Smooth muscle cell (in vitro differentiated cells): ENCODE results near the gene AKT3. TPM values are rescaled to one million over a fixed set of nuclear protein-coding genes. Genes with fewer than 3 reads are reported as not detected.

Experiments used
- DNase-seq: peaks from one replicate; lab custom pipeline; 2025; ENCODE audit not compliant: unreplicated experiment; lab: John Stamatoyannopoulos, UW
- H2AFZ ChIP-seq: fragments of 200-600 bp; sonication (generic); 2 replicates; pipeline ENCODE4 v1.6.0; 2016; ENCODE audit warnings: antibody characterized with exemption, low read depth, mild to moderate bottlenecking
- H3F3A ChIP-seq: fragments of 200-600 bp; sonication (generic); 2 replicates; pipeline ENCODE4 v1.6.0; 2017; ENCODE audit warnings: antibody characterized with exemption, low read depth
- H3K27ac ChIP-seq: fragments of 200-600 bp; sonication (generic); 2 replicates; pipeline ENCODE4 v1.5.1; 2016; ENCODE audit warnings: low read depth, mild to moderate bottlenecking
- H3K27me3 ChIP-seq: fragments of 200-600 bp; sonication (generic); 2 replicates; pipeline ENCODE4 v1.6.1; 2016; ENCODE audit warnings: low read depth, mild to moderate bottlenecking
- H3K36me3 ChIP-seq: fragments of 200-600 bp; sonication (generic); 2 replicates; pipeline ENCODE4 v1.5.1; 2016; ENCODE audit warnings: low read depth
- H3K4me1 ChIP-seq: fragments of 200-600 bp; sonication (generic); 2 replicates; pipeline ENCODE4 v1.5.1; 2016; ENCODE audit warnings: low read depth
- H3K4me2 ChIP-seq: fragments of 200-600 bp; sonication (generic); 2 replicates; pipeline ENCODE4 v1.6.0; 2016; ENCODE audit warnings: mild to moderate bottlenecking
- H3K4me3 ChIP-seq: fragments of 200-600 bp; sonication (generic); 2 replicates; pipeline ENCODE4 v1.5.1; 2016; ENCODE audit warnings: mild to moderate bottlenecking
- H3K79me2 ChIP-seq: fragments of 200-600 bp; sonication (generic); 2 replicates; pipeline ENCODE4 v1.6.0; 2016; ENCODE audit warnings: low read depth, mild to moderate bottlenecking
- H3K9ac ChIP-seq: fragments of 200-600 bp; sonication (generic); 2 replicates; pipeline ENCODE4 v1.6.0; 2016; ENCODE audit warnings: low read depth
- H3K9me3 ChIP-seq: fragments of 200-600 bp; sonication (generic); replicated peaks from 2 replicates; pipeline ENCODE4 v1.5.1; 2016; ENCODE audit warnings: low read depth
- H4K20me1 ChIP-seq: fragments of 200-600 bp; sonication (generic); 2 replicates; pipeline ENCODE4 v1.6.0; 2016; ENCODE audit warnings: low read depth
- WGBS: methylation state at CpG from one replicate; pipeline ENCODE4 v1.1.7; 2016; ENCODE audit warnings: low lambda C conversion rate; 5-methylcytosine and 5-hydroxymethylcytosine counted together
- polyA plus RNA-seq: library from polyadenylated mRNA; unstranded; fragments of >200 nt; fragmentation: Nextera tagmentation; extraction: Ambion mirVana; gene quantifications from 2 replicates; pipeline ENCODE4 v1.2.1, GENCODE V29; 2016
- total RNA-seq: library from RNA; depleted of rRNA; stranded (reverse); fragments of >200 nt; gene quantifications from 2 replicates; pipeline ENCODE4 v1.2.3, GENCODE V29; 2014
- TF ChIP-seq, protein P1 (sequence below): fragments of 200-600 bp; sonication (generic); IDR thresholded peaks from 2 replicates; pipeline ENCODE4 v1.5.1; 2017; ENCODE audit warnings: borderline replicate concordance, mild to moderate bottlenecking, antibody characterized with exemption; ENCODE audit not compliant: insufficient read depth, poor library complexity, severe bottlenecking

The AKT3 gene
- total and polyA plus RNA-seq, 2 experiments from 2014 or later = 5.5 to 32.3 TPM

DNA sequence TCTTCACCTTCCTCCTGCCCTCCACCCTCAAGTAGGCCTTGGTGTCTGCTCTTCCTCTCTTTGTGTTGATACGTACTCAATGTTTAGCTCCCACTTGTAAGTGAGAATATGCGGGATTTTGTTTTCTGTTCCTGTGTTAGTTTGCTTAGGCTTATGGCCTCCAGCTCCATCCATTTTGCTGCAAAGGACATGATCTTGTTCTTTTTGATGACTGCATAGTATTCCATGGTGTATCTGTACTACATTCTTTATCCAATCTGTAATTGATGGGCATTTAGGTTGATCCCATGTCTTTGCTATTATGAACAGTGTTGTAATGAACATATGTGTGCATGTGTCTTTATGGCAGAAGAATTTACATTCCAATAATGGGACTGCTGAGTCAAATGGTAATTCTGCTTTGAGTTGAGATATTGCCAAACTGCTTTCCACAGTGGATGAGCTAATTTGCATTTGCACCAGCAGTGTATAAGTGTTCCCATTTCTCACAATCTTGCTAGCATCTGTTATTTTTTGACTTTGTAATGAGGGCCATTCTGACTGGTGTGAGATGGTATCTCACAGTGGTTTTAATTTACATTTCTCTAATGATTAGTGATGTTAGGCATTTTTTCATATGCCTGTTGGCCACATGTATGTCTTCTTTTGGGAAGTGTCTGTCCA, 321.5 kb downstream of the AKT3 start:
- no peak overlapping the region for H3K4me3 ChIP-seq
- no peaks in the 10 kb centered on the region for H3K27me3 ChIP-seq
- H3K4me2 ChIP-seq = no peak overlapping the region
- no peaks in the 10 kb centered on the region for H3K36me3 ChIP-seq
- no peak overlapping the region for H3K27ac ChIP-seq
- H3K79me2 ChIP-seq = no peaks in the 10 kb centered on the region
- no peaks in the 10 kb centered on the region for H4K20me1 ChIP-seq
- no peaks in the 10 kb centered on the region for H3F3A ChIP-seq
- WGBS = 98% methylated on average over 2 of the region's 2 CpGs
- H3K4me1 ChIP-seq = peaks cover 5% of the 10 kb centered on the region
- no peak for DNase-seq
- H2AFZ ChIP-seq = no peak overlapping the region
- TF ChIP-seq, protein P1, sequence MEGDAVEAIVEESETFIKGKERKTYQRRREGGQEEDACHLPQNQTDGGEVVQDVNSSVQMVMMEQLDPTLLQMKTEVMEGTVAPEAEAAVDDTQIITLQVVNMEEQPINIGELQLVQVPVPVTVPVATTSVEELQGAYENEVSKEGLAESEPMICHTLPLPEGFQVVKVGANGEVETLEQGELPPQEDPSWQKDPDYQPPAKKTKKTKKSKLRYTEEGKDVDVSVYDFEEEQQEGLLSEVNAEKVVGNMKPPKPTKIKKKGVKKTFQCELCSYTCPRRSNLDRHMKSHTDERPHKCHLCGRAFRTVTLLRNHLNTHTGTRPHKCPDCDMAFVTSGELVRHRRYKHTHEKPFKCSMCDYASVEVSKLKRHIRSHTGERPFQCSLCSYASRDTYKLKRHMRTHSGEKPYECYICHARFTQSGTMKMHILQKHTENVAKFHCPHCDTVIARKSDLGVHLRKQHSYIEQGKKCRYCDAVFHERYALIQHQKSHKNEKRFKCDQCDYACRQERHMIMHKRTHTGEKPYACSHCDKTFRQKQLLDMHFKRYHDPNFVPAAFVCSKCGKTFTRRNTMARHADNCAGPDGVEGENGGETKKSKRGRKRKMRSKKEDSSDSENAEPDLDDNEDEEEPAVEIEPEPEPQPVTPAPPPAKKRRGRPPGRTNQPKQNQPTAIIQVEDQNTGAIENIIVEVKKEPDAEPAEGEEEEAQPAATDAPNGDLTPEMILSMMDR = no peak
- H3K9ac ChIP-seq = no peak overlapping the region
- no peaks in the 10 kb centered on the region for H3K9me3 ChIP-seq

DNA sequence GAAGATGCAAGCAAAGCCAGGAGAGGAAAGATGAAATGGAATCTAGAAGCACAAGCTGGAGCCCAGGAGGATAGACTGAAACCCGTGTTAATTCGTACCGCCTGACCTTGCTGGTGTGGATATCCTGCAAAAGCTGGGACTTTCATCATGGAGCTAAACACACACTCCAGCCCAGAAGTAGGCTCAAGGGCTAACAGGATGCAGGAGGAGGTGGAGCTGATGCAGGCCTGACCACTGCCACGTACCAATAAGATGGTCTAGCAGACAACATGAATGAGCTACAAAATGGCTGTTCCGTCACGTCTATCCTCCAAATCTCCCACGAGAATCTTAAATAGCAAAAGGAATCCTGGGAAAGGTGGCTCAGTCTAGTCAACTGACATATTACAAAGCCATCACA, 323.9 kb downstream of the AKT3 start:
- H3K27ac ChIP-seq = no peak overlapping the region
- H3K79me2 ChIP-seq = no peaks in the 10 kb centered on the region
- no peaks in the 10 kb centered on the region for H3K27me3 ChIP-seq
- no peaks in the 10 kb centered on the region for H3K9me3 ChIP-seq
- TF ChIP-seq, protein P1 = no peak
- no peaks in the 10 kb centered on the region for H3F3A ChIP-seq
- WGBS = 98% methylated on average over 7 of the region's 7 CpGs
- no peak overlapping the region for H3K4me2 ChIP-seq
- H3K36me3 ChIP-seq = peaks cover 4% of the 10 kb centered on the region
- H3K4me3 ChIP-seq = no peak overlapping the region
- DNase-seq = no peak
- H2AFZ ChIP-seq = no peak overlapping the region
- H3K4me1 ChIP-seq = peaks cover 5% of the 10 kb centered on the region
- H4K20me1 ChIP-seq = no peaks in the 10 kb centered on the region
- H3K9ac ChIP-seq = no peak overlapping the region

DNA sequence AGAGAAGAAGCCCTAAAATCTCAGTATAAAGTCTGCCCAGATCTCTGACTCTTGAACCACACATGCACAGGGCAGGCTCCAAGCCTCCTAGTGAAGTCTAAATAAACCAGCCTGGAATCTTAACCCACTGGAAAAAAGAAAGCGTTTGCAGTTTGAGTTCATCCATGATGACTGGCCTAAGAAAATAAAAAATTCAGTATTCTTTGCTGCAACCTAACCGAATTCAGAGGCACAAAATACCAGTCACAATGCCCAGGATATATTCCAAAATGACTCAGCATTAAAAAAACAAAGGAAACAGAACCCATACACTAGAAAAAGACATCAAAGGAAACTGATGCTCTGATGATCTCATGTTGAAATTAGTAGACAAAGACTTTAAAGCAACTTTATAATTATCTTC, 325.0 kb downstream of the AKT3 start:
- Histone ChIP-seq H4K20me1 (no peaks in the 10 kb centered on the region), H3K9me3 (no peaks in the 10 kb centered on the region), H3K4me1 (peaks cover 5% of the 10 kb centered on the region), H3K4me2 (no peak overlapping the region), H3F3A (no peaks in the 10 kb centered on the region), H3K79me2 (no peaks in the 10 kb centered on the region), H3K27ac (peak overlapping the region; percentile 61), H3K9ac (no peak overlapping the region), H3K27me3 (no peaks in the 10 kb centered on the region), H3K4me3 (no peak overlapping the region), H2AFZ (no peak overlapping the region), H3K36me3 (peaks cover 4% of the 10 kb centered on the region)
- WGBS = 40% methylated on average over 2 of the region's 2 CpGs
- TF ChIP-seq, protein P1 = no peak
- DNase-seq = no peak

DNA sequence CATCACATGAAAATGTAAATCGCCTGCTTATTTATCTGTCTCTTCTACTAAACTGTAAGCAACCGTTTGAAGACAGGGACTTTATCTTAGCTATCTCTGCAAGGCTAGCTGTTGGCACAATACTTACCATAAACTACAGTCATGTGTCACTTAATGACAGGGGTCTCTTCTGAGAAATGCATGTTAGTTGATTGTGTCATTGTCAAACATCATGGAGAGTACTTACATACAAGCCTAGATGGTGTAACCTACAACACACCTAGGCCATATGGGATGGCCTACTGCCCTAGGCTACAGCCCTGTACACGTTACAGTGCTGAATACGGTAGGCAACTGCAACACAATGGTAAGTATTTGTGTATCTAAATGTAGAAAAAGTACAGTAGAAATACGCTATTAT, 326.3 kb downstream of the AKT3 start:
- 84% methylated on average over 5 of the region's 5 CpGs for WGBS

More for the DNA sequence above, 326.3 kb downstream of the AKT3 start:
- Histone ChIP-seq H3K9ac (no peak overlapping the region), H3K36me3 (peaks cover 4% of the 10 kb centered on the region), H3K4me3 (no peak overlapping the region), H3F3A (no peaks in the 10 kb centered on the region), H3K27ac (no peak overlapping the region), H3K4me1 (peaks cover 5% of the 10 kb centered on the region), H3K9me3 (no peaks in the 10 kb centered on the region), H3K4me2 (no peak overlapping the region), H2AFZ (no peak overlapping the region), H3K79me2 (no peaks in the 10 kb centered on the region), H3K27me3 (no peaks in the 10 kb centered on the region), H4K20me1 (no peaks in the 10 kb centered on the region)
- no peak for DNase-seq
- TF ChIP-seq, protein P1 = no peak
